Hepatocyte (in vitro differentiated cells): ENCODE measurements around the gene C19orf38.

Experiments used
- EZH2 ChIP-seq: fragments of 200-600 bp; sonication (generic); IDR thresholded peaks from 2 replicates; pipeline ENCODE4 v1.6.1; 2016; ENCODE audit warnings: antibody characterized with exemption, mild to moderate bottlenecking, borderline replicate concordance
- EZH2phosphoT487 ChIP-seq: fragments of 200-600 bp; sonication (generic); IDR thresholded peaks from one replicate; pipeline ENCODE4 v1.6.1; 2018; ENCODE audit warnings: antibody characterized with exemption, mild to moderate bottlenecking, low read depth, moderate library complexity; ENCODE audit not compliant: unreplicated experiment, severe bottlenecking
- TF ChIP-seq, protein P1 (sequence below): fragments of 200-600 bp; sonication (generic); IDR thresholded peaks from 2 replicates; pipeline ENCODE4 v1.5.1; 2016; ENCODE audit warnings: antibody characterized with exemption, mild to moderate bottlenecking; ENCODE audit not compliant: poor library complexity

- TF ChIP-seq, protein P1, sequence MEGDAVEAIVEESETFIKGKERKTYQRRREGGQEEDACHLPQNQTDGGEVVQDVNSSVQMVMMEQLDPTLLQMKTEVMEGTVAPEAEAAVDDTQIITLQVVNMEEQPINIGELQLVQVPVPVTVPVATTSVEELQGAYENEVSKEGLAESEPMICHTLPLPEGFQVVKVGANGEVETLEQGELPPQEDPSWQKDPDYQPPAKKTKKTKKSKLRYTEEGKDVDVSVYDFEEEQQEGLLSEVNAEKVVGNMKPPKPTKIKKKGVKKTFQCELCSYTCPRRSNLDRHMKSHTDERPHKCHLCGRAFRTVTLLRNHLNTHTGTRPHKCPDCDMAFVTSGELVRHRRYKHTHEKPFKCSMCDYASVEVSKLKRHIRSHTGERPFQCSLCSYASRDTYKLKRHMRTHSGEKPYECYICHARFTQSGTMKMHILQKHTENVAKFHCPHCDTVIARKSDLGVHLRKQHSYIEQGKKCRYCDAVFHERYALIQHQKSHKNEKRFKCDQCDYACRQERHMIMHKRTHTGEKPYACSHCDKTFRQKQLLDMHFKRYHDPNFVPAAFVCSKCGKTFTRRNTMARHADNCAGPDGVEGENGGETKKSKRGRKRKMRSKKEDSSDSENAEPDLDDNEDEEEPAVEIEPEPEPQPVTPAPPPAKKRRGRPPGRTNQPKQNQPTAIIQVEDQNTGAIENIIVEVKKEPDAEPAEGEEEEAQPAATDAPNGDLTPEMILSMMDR = no peak
- TF ChIP-seq EZH2 = no peak
- TF ChIP-seq EZH2phosphoT487 = no peak
Observed at GRCh38 chr19:10802479-10802878, 45.7 kb upstream of the C19orf38 start.
